ENCODE results near the gene CEACAM8. TPM values are rescaled to one million over a fixed set of nuclear protein-coding genes. Genes with fewer than 3 reads are reported as not detected.

Gene CEACAM8
- total RNA-seq, 1 experiment from 2014 or later = not detected

DNA sequence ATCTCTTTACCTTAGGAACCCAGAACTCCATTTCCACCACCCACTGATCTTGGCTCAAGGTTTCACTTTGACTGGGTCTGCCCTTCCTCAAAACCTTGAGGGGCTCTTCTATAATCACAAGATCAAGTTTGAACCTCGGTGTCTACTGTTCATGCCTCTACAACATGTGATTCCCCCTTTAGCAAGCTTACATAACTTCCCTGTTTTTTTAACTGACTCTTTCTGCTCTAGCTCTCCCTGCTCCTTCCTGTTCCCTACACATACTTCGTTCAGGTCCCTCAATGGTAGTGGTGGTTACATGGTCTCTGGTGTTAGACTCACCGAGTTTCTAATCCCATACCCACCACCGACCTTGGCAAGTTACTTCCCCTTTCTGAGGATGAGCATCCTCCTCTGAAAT lies 26.7 kb downstream of the CEACAM8 start:
- no peak overlapping the region for H2AFZ ChIP-seq (ENCODE audit: low read length)
- DNase-seq = no peak
- no peak overlapping the region for H3K9ac ChIP-seq (ENCODE audit: extremely low read depth, insufficient read length, low read length)
- no peak overlapping the region for H2BK5ac ChIP-seq (ENCODE audit: insufficient read length, low read length)
- H3K4ac ChIP-seq (ENCODE audit: low read depth, low read length) = no peak overlapping the region
- Mint-ChIP-seq H3K4me3 (no peak overlapping the region), H3K27ac (no peak overlapping the region), H3K9me3 (peaks cover 0 to 8% of the 10 kb centered on the region in 2 experiments; a peak in 1 of 5 replicates), H3K27me3 (ENCODE audit: low read depth) (peaks cover 37% of the 10 kb centered on the region), H3K4me1 (peaks cover 0 to 2% of the 10 kb centered on the region in 2 experiments; a peak in 1 of 4 replicates), H3K36me3 (ENCODE audit: insufficient read depth in 1 of 3, low read depth in 3 of 3) (no peaks in the 10 kb centered on the region)
- no peak overlapping the region for H2BK12ac ChIP-seq (ENCODE audit: insufficient read length, low read depth, low read length)
- H3K23me2 ChIP-seq (ENCODE audit: insufficient read length, low read depth, low read length, poor library complexity, severe bottlenecking) = no peaks in the 10 kb centered on the region
- H3K23ac ChIP-seq (ENCODE audit: insufficient read length, low read depth, low read length) = no peak overlapping the region
- H4K8ac ChIP-seq (replicated peaks; ENCODE audit: insufficient read length, low read depth, low read length) = no peak overlapping the region
- H3K27ac ChIP-seq (ENCODE audit: insufficient read length, low read depth, low read length) = no peak overlapping the region
- no peak overlapping the region for H3K18ac ChIP-seq (ENCODE audit: insufficient read length, low read depth, low read length)
- H4K5ac ChIP-seq (ENCODE audit: insufficient read length, low read depth, low read length) = no peak overlapping the region
- no peak overlapping the region for H3K56ac ChIP-seq (ENCODE audit: insufficient read length, low read depth, low read length)
- no peaks in the 10 kb centered on the region for H3K27me3 ChIP-seq (ENCODE audit: insufficient read depth, low read length)
- H3K9me3 ChIP-seq (ENCODE audit: control insufficient read depth, low read depth, low read length) = no peaks in the 10 kb centered on the region
- no peak overlapping the region for H2BK120ac ChIP-seq (ENCODE audit: low read depth, low read length, poor library complexity, severe bottlenecking)
- no peak for TF ChIP-seq CTCF (conservative IDR thresholded peaks at IDR 0.05)
- no peaks in the 10 kb centered on the region for H4K20me1 ChIP-seq (ENCODE audit: control insufficient read depth, insufficient read depth, insufficient read length)
- no peaks in the 10 kb centered on the region for H3K79me1 ChIP-seq (ENCODE audit: insufficient read depth, low read depth, low read length, poor library complexity, severe bottlenecking)
- no peak overlapping the region for H3T11ph ChIP-seq (ENCODE audit: low read length)
- no peak overlapping the region for H2AK5ac ChIP-seq (ENCODE audit: insufficient read length, low read length)
- H3K79me2 ChIP-seq (ENCODE audit: insufficient read depth, low read length) = no peaks in the 10 kb centered on the region
- H3K14ac ChIP-seq (ENCODE audit: insufficient read depth, low read length) = no peak overlapping the region
- WGBS (ENCODE audit: extremely low coverage, insufficient read length, low lambda C conversion rate) = no CpG with 5 or more reads among the region's 4 CpGs
- no peak overlapping the region for H3K4me2 ChIP-seq (ENCODE audit: insufficient read depth, insufficient read length, low read length)
- H2BK15ac ChIP-seq (ENCODE audit: low read depth, low read length) = no peak overlapping the region
- H2BK20ac ChIP-seq (ENCODE audit: low read depth, low read length, poor library complexity, severe bottlenecking) = no peak overlapping the region
- no peak overlapping the region for H4K91ac ChIP-seq (ENCODE audit: insufficient read length, low read depth, low read length)
- no peaks in the 10 kb centered on the region for H3K4me1 ChIP-seq (ENCODE audit: insufficient read depth, low read length)

All from H9 (cell line).